Measurements from ENCODE around the gene LPP.

Gene LPP

DNA sequence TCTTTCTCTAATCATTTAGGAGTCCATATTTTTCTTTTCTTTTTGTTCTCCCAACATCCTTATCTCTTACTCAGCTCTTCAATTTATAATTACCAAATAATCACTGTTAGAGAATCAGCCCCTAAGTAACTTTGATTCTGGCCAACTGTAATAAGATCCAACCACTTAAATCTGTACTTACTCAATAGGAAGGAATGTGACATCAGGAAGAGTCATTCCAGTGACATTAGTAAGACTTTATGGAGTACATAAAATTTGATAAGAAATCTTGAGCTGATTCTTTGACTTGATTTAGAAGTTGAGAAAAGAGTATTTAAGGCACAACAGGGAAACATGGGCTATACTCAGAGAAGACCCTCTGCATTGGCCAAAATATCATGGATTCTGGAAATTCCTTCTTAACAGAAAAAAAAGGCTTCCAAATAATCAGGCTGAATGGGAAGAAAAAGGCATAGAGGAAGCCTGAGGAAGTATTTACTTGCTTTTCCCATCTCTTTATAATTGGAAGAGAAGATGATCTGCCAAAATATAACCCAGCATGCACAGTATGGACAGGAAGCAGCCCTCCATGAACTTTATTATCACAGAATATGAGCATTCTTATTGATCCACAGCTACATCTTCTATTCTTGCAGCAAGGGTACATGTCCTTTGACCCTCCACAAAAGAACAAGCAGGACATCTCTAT is 728.1 kb downstream of the LPP start:
- peak; percentile 58 for DNase-seq
- H3K56ac ChIP-seq (ENCODE audit: low read length) = no peak overlapping the region
- H2BK15ac ChIP-seq (replicated peaks; ENCODE audit: low read depth) = no peak overlapping the region

DNA sequence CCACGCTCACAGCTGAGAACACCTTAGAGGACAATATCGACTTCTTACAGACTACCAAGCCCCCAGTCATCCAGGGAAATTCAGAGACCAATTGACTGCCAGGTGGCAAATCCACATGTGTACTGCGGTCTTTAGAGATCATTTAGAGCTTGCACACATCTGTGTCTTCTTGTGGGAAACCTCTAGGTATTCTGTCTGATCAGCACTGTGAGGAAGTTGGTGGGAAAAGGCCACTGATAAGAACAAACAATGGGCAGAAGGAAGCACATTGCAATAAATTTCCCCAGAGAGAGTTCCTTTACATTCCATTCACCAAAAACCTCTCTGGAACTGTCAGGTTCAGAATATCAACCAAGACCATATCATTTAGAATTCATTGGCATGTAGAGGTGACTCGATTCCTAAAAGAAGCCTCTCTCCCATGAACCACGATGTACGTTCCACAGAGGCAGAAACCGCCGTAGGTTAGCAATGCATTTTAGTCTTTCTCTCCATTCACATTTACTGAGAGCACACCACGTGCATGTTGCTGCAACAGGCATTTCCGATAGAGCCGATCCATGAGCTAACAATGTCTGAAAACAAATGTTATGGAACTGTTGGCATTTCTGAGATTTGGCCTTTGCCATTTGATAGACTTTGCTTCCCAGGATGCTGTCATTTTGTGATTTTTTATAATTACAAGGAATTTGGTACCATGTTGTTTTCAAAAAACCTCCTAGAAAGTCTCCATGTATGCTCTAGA is 730.5 kb downstream of the LPP start:
- no peak overlapping the region for H2AK5ac ChIP-seq (ENCODE audit: low read length)
- H4K8ac ChIP-seq (ENCODE audit: low read depth, low read length) = no peak overlapping the region
- no peak overlapping the region for H3K23ac ChIP-seq (ENCODE audit: low read length)
- DNase-seq = no peak
- no peak overlapping the region for H3K18ac ChIP-seq (ENCODE audit: low read length)
- no CpG with 5 or more reads among the region's 11 CpGs for WGBS (ENCODE audit: extremely low coverage, insufficient coverage, low lambda C conversion rate)
- no peak overlapping the region for H3K4ac ChIP-seq (ENCODE audit: low read depth, low read length)
- H3K79me2 ChIP-seq (ENCODE audit: control insufficient read depth, insufficient read depth, low read length) = no peaks in the 10 kb centered on the region
- no peak overlapping the region for H3K56ac ChIP-seq (ENCODE audit: low read length)
- no peaks in the 10 kb centered on the region for H3K79me1 ChIP-seq (ENCODE audit: low read length)
- no peak overlapping the region for H2BK15ac ChIP-seq (replicated peaks; ENCODE audit: low read depth)
- no peaks in the 10 kb centered on the region for H3K27me3 ChIP-seq (ENCODE audit: insufficient read depth, low read length, poor library complexity)
- H3K4me1 ChIP-seq (ENCODE audit: control insufficient read depth, low read depth, low read length) = no peaks in the 10 kb centered on the region
- no peak overlapping the region for H2BK120ac ChIP-seq (ENCODE audit: low read depth, low read length)
- no peaks in the 10 kb centered on the region for H3K36me3 ChIP-seq (ENCODE audit: control insufficient read depth, insufficient read depth, low read length)
- no peak overlapping the region for H2BK5ac ChIP-seq (ENCODE audit: low read length)
- H3K4me3 ChIP-seq (ENCODE audit: low read length) = no peak overlapping the region
- H3K27ac ChIP-seq (ENCODE audit: low read depth, low read length) = no peak overlapping the region
- no peak overlapping the region for H3K4me2 ChIP-seq (ENCODE audit: low read length)
- no peak overlapping the region for H3K9ac ChIP-seq (ENCODE audit: low read length)
- H4K5ac ChIP-seq (ENCODE audit: low read length) = no peak overlapping the region

More for the DNA sequence above, 728.1 kb downstream of the LPP start:
- H2AK5ac ChIP-seq (ENCODE audit: low read length) = no peak overlapping the region
- no peaks in the 10 kb centered on the region for H3K79me2 ChIP-seq (ENCODE audit: control insufficient read depth, insufficient read depth, low read length)
- H3K27me3 ChIP-seq (ENCODE audit: insufficient read depth, low read length, poor library complexity) = no peaks in the 10 kb centered on the region
- H3K9ac ChIP-seq (ENCODE audit: low read length) = no peak overlapping the region
- no peak overlapping the region for H3K23ac ChIP-seq (ENCODE audit: low read length)
- no peak overlapping the region for H3K18ac ChIP-seq (ENCODE audit: low read length)
- no peaks in the 10 kb centered on the region for H3K79me1 ChIP-seq (ENCODE audit: low read length)
- H3K4me1 ChIP-seq (ENCODE audit: control insufficient read depth, low read depth, low read length) = no peaks in the 10 kb centered on the region
- no peak overlapping the region for H2BK5ac ChIP-seq (ENCODE audit: low read length)
- H4K5ac ChIP-seq (ENCODE audit: low read length) = no peak overlapping the region
- H3K27ac ChIP-seq (ENCODE audit: low read depth, low read length) = no peak overlapping the region
- no peak overlapping the region for H3K4ac ChIP-seq (ENCODE audit: low read depth, low read length)
- H3K36me3 ChIP-seq (ENCODE audit: control insufficient read depth, insufficient read depth, low read length) = no peaks in the 10 kb centered on the region
- no peak overlapping the region for H3K4me3 ChIP-seq (ENCODE audit: low read length)
- no peak overlapping the region for H4K8ac ChIP-seq (ENCODE audit: low read depth, low read length)
- no peak overlapping the region for H2BK120ac ChIP-seq (ENCODE audit: low read depth, low read length)
- H3K4me2 ChIP-seq (ENCODE audit: low read length) = no peak overlapping the region

DNA sequence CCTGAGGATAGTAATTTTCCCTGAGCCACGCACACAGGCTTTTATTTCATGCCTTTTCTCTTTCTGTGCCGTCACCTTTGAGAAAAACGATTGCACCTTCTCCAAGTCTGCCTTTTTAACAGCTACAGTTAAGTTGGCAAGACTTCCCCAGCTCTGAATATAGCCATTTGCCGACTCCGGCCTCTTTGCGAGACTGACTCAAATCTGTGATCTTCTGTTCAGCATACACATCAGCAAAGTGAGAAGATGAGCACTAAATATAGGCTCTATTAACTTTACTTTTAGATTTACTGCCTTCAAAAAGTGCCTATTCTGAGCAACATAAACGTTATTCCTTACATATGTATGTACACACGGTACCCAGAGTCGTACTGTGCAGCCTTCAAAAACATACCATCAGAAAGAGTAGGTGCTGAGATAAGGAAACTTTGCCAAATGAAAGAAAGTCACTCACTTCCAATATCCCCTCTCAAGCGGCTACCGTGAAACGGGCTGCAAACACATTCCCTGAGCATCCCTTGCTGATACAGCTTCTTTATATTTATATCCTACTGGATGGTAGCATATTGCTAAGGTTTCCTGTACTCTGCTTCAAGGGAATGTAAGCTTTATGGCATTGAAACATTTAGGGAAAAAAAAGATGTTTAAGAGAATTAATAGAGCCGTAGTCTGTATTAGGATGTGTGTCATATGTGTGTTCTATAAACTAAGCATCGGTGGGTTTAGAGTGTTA is 734.5 kb downstream of the LPP start:
- H2BK5ac ChIP-seq (ENCODE audit: low read length) = no peak overlapping the region
- H3K18ac ChIP-seq (ENCODE audit: low read length) = no peak overlapping the region
- H3K4me2 ChIP-seq (ENCODE audit: low read length) = no peak overlapping the region
- H3K56ac ChIP-seq (ENCODE audit: low read length) = no peak overlapping the region
- DNase-seq = no peak
- no peaks in the 10 kb centered on the region for H3K36me3 ChIP-seq (ENCODE audit: control insufficient read depth, insufficient read depth, low read length)
- H3K79me2 ChIP-seq (ENCODE audit: control insufficient read depth, insufficient read depth, low read length) = no peaks in the 10 kb centered on the region
- H3K4ac ChIP-seq (ENCODE audit: low read depth, low read length) = no peak overlapping the region
- H3K79me1 ChIP-seq (ENCODE audit: low read length) = no peaks in the 10 kb centered on the region
- H4K8ac ChIP-seq (ENCODE audit: low read depth, low read length) = no peak overlapping the region
- no peak overlapping the region for H2BK120ac ChIP-seq (ENCODE audit: low read depth, low read length)
- no peaks in the 10 kb centered on the region for H3K27me3 ChIP-seq (ENCODE audit: insufficient read depth, low read length, poor library complexity)
- no peak overlapping the region for H3K27ac ChIP-seq (ENCODE audit: low read depth, low read length)
- no peak overlapping the region for H3K9ac ChIP-seq (ENCODE audit: low read length)
- H2BK15ac ChIP-seq (replicated peaks; ENCODE audit: low read depth) = no peak overlapping the region
- WGBS (ENCODE audit: extremely low coverage, insufficient coverage, low lambda C conversion rate) = no CpG with 5 or more reads among the region's 14 CpGs
- no peaks in the 10 kb centered on the region for H3K4me1 ChIP-seq (ENCODE audit: control insufficient read depth, low read depth, low read length)
- H4K5ac ChIP-seq (ENCODE audit: low read length) = no peak overlapping the region
- no peak overlapping the region for H2AK5ac ChIP-seq (ENCODE audit: low read length)
- no peak overlapping the region for H3K23ac ChIP-seq (ENCODE audit: low read length)
- no peak overlapping the region for H3K4me3 ChIP-seq (ENCODE audit: low read length)

DNA sequence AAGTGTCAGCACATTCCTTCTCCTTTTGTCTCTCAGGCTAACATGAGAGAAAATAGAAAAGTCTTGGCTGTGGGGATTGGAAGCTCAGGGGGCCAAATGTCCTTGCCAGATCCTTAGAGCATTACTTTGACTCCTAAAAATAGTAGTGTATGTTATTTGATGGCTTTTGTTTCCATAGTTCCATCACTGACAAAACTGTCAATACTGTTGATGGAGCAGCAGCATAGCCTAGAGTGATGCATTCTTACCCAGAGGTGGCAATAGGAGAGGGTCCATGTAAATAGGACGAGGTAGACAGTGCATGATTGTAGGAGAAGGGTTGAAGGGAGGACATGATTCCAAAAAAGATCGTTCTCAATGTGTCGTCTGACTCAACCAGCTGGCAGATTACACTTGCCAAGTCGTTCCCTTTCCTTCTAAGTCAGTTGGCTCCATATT is 735.1 kb downstream of the LPP start:
- no peak overlapping the region for H3K4ac ChIP-seq (ENCODE audit: low read depth, low read length)
- H2AK5ac ChIP-seq (ENCODE audit: low read length) = no peak overlapping the region
- no peak overlapping the region for H3K4me2 ChIP-seq (ENCODE audit: low read length)
- H3K79me2 ChIP-seq (ENCODE audit: control insufficient read depth, insufficient read depth, low read length) = no peaks in the 10 kb centered on the region
- no peaks in the 10 kb centered on the region for H3K79me1 ChIP-seq (ENCODE audit: low read length)
- no peaks in the 10 kb centered on the region for H3K4me1 ChIP-seq (ENCODE audit: control insufficient read depth, low read depth, low read length)
- no peak for DNase-seq
- H3K27ac ChIP-seq (ENCODE audit: low read depth, low read length) = no peak overlapping the region
- WGBS (ENCODE audit: extremely low coverage, insufficient coverage, low lambda C conversion rate) = no CpG with 5 or more reads among the region's 4 CpGs
- no peak overlapping the region for H4K8ac ChIP-seq (ENCODE audit: low read depth, low read length)
- no peak overlapping the region for H3K9ac ChIP-seq (ENCODE audit: low read length)
- H3K23ac ChIP-seq (ENCODE audit: low read length) = no peak overlapping the region
- H3K56ac ChIP-seq (ENCODE audit: low read length) = no peak overlapping the region
- H3K18ac ChIP-seq (ENCODE audit: low read length) = no peak overlapping the region
- H3K27me3 ChIP-seq (ENCODE audit: insufficient read depth, low read length, poor library complexity) = no peaks in the 10 kb centered on the region
- no peak overlapping the region for H2BK5ac ChIP-seq (ENCODE audit: low read length)
- H3K36me3 ChIP-seq (ENCODE audit: control insufficient read depth, insufficient read depth, low read length) = no peaks in the 10 kb centered on the region
- no peak overlapping the region for H2BK15ac ChIP-seq (replicated peaks; ENCODE audit: low read depth)
- no peak overlapping the region for H4K5ac ChIP-seq (ENCODE audit: low read length)
- no peak overlapping the region for H3K4me3 ChIP-seq (ENCODE audit: low read length)
- no peak overlapping the region for H2BK120ac ChIP-seq (ENCODE audit: low read depth, low read length)

DNA sequence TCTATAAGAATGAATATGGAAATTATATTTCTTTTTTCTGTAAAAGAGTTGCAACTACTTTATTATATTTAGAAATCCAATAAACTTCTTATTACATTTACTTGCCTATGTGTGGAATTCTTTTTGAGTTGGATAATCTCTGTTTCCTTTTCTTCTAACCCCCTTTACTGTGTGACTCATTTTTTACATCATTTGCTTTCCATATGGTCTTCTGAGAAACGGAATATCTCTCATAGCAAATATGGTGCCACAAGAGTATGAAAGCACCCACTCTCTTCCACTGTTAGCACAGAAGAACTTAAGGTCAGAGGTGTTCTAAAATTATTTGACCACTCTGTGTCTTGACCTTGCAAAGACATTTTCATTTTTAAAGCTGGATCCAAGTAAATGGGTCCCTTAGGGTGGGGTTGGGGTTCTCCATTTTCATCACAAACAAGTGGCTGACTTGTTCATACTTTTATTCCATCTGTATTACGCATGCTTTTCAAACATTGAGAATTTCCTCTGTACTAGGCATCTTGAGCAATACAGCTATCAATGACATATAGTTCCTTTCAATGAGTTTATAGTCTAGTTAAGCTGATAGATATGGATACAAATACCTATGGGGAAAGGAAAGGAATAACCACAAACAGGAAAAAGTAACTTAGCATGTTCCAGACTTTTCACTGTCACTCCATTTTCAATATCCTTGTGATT is 736.8 kb downstream of the LPP start:
- H3K4me1 ChIP-seq (ENCODE audit: control insufficient read depth, low read depth, low read length) = no peaks in the 10 kb centered on the region

More for the DNA sequence above, 736.8 kb downstream of the LPP start:
- no peak overlapping the region for H3K4me2 ChIP-seq (ENCODE audit: low read length)
- no peak overlapping the region for H3K4me3 ChIP-seq (ENCODE audit: low read length)
- no peak overlapping the region for H3K23ac ChIP-seq (ENCODE audit: low read length)
- H3K4ac ChIP-seq (ENCODE audit: low read depth, low read length) = no peak overlapping the region
- H3K79me2 ChIP-seq (ENCODE audit: control insufficient read depth, insufficient read depth, low read length) = no peaks in the 10 kb centered on the region
- H3K18ac ChIP-seq (ENCODE audit: low read length) = no peak overlapping the region
- H2BK120ac ChIP-seq (ENCODE audit: low read depth, low read length) = no peak overlapping the region
- H3K9ac ChIP-seq (ENCODE audit: low read length) = no peak overlapping the region
- DNase-seq = no peak
- H2AK5ac ChIP-seq (ENCODE audit: low read length) = no peak overlapping the region
- no peak overlapping the region for H3K56ac ChIP-seq (ENCODE audit: low read length)
- H3K27ac ChIP-seq (ENCODE audit: low read depth, low read length) = no peak overlapping the region
- H3K27me3 ChIP-seq (ENCODE audit: insufficient read depth, low read length, poor library complexity) = no peaks in the 10 kb centered on the region
- no peak overlapping the region for H2BK15ac ChIP-seq (replicated peaks; ENCODE audit: low read depth)
- no CpG with 5 or more reads among the region's 2 CpGs for WGBS (ENCODE audit: extremely low coverage, insufficient coverage, low lambda C conversion rate)
- no peak overlapping the region for H4K8ac ChIP-seq (ENCODE audit: low read depth, low read length)
- H4K5ac ChIP-seq (ENCODE audit: low read length) = no peak overlapping the region
- no peaks in the 10 kb centered on the region for H3K79me1 ChIP-seq (ENCODE audit: low read length)
- no peaks in the 10 kb centered on the region for H3K36me3 ChIP-seq (ENCODE audit: control insufficient read depth, insufficient read depth, low read length)
- no peak overlapping the region for H2BK5ac ChIP-seq (ENCODE audit: low read length)
